Heart right ventricle (tissue), 16 donors: ENCODE measurements around the gene AKAP4. TPM values are rescaled to one million over a fixed set of nuclear protein-coding genes. Genes with fewer than 3 reads are reported as not detected.

Experiments
- ATAC-seq, 8 donors: fragments of 200-7000 bp; cut with Tn5 transposase; one replicate each; pipeline ENCODE4 v1.9.1; 2020; ENCODE audit warnings: mild to moderate bottlenecking in 8 of 8, moderate library complexity in 8 of 8, moderate number of reproducible peaks in 1 of 8
- DNase-seq, 2 donors: peaks; one replicate each; pipeline ENCODE4 v3.0.0-alpha.2; 2020
- H3K27ac ChIP-seq, 10 donors: fragments of 200-600 bp; sonication (generic) in 2 of 10; one replicate each; pipeline versions ENCODE4 v1.5.0 to v1.8.0; 2020 to 2022; ENCODE audit warnings: mild to moderate bottlenecking in 3 of 10
- H3K27me3 ChIP-seq, 7 donors: fragments of 200-600 bp; one replicate each; pipeline ENCODE4 v1.8.0; 2021 to 2022; ENCODE audit warnings: mild to moderate bottlenecking in 2 of 7
- H3K36me3 ChIP-seq, 9 donors: fragments of 200-600 bp; sonication (generic) in 1 of 9; one replicate each; pipeline versions ENCODE4 v1.5.0 to v1.8.0; 2020 to 2022; ENCODE audit warnings: mild to moderate bottlenecking in 2 of 9
- H3K4me1 ChIP-seq, 9 donors: fragments of 200-600 bp; sonication (generic) in 1 of 9; one replicate each; pipeline versions ENCODE4 v1.5.0 to v1.8.0; 2020 to 2022; ENCODE audit warnings: mild to moderate bottlenecking in 4 of 9
- H3K4me3 ChIP-seq, 10 donors: fragments of 200-600 bp; sonication (generic) in 2 of 10; one replicate each; pipeline versions ENCODE4 v1.5.0 to v1.8.0; 2020 to 2022; ENCODE audit warnings: mild to moderate bottlenecking in 7 of 10, moderate library complexity in 2 of 10
- H3K9me3 ChIP-seq, 11 donors: fragments of 200-600 bp in 10 of 11; sonication (generic) in 2 of 11; one replicate each; pipeline versions ENCODE4 v1.5.0 to v1.8.0; 2013 to 2022; ENCODE audit warnings: mild to moderate bottlenecking in 2 of 11, control low read depth in 1 of 11, moderate library complexity in 1 of 11
- WGBS, 2 donors: extraction: QIAGEN DNeasy Blood & Tissue Kit; methylation state at CpG; one replicate each; pipeline ENCODE4 v1.1.7; 2013; ENCODE audit warnings: inconsistent platforms in 1 of 2; 5-methylcytosine and 5-hydroxymethylcytosine counted together
- intact Hi-C, 10 donors: fragments of 100-400 bp; cut with DNase I; formaldehyde crosslinking; loops; one replicate each; pipeline versions ENCODE4 v1.11.1 to v1.14.2; 2022
- polyA plus RNA-seq, 2 donors: library from polyadenylated mRNA; stranded (reverse); fragments of 200-250 nt; gene quantifications; one replicate each; pipeline ENCODE4 v1.2.3, GENCODE V29; 2013
- total RNA-seq, 10 donors: library from RNA; stranded (reverse); fragmentation: NEBNext Ultra II Directional in 3 of 10; extraction: Animal tissue kit (Norgen Biotek cat#: 25700) in 3 of 10; gene quantifications; one replicate each; pipeline versions ENCODE4 v1.2.1 to v1.2.4, GENCODE V29; 2021 to 2023
- TF ChIP-seq, protein P1 (sequence below), 9 donors: fragments of 200-600 bp; sonication (generic) in 2 of 9; IDR thresholded peaks; one replicate each; pipeline versions ENCODE4 v1.5.0 to v1.8.0; 2021 to 2022; ENCODE audit warnings: antibody characterized with exemption in 9 of 9, mild to moderate bottlenecking in 5 of 9, moderate library complexity in 1 of 9
- donor health status: Arrhythmogenic right ventricular cardiomyopathy.
- donor health status: ischemic (EF 13 %, LVEDD 7.1; RV severe dilation, severe dysfunction).
- donor health status: healthy with polysubstance abuse.
- donor health status: DM: no; HTN: yes; CAD: no.
- donor health status: DM: no; HTN: no; CAD: no.
- donor health status: ischemic (EF 25% LVEDD 6.9; RV normal size, moderate dysfunction).
- donor health status: ischemic (EF 25% LVEDD 5.7; RV mildly dilated, moderate dysfunction).
- donor health status: healthy.
- donor health status: DM: yes; HTN: yes; CAD: no.
- donor health status: Ischemic cardiomyopathy.
- donor health status: ischemic (EF 35%, LVEDD 5.7; RV mildly dilated, moderate dysfunction).
- donor health status: nonischemic (EF 11% LVEDD 7.7; RV severe dilation, severe dysfunction).
- donor health status: DM: yes; HTN: yes; CAD: no.
- donor health status: PGD.
- donor health status: ischemic (EF 29% LVEDD 5.4; RV normal size, mild dysfunction).
- donor health status: nonischemic (EF 23%, LVEDD 6.1; RV moderate dilation, normal function).

AKAP4 gene
- total and polyA plus RNA-seq, 12 donors, result not detected

GRCh38 chrX:50165727-50166126 lies 35.1 kb downstream of the AKAP4 start:
- Histone ChIP-seq H3K36me3 (no peaks in the 10 kb centered on the region), H3K27ac (no peak overlapping the region), H3K4me3 (no peak overlapping the region), H3K9me3 (no peaks in the 10 kb centered on the region), H3K4me1 (no peaks in the 10 kb centered on the region), H3K27me3 (peaks cover 0 to 13% (median 0%) of the 10 kb centered on the region in 7 donors)
- DNase-seq (no peak), ATAC-seq (no peak)
- WGBS, 2 donors, result 66 to 69% methylated on average over 5 of the region's 5 CpGs
- intact Hi-C loops, result no loop called here
- TF ChIP-seq, protein P1, sequence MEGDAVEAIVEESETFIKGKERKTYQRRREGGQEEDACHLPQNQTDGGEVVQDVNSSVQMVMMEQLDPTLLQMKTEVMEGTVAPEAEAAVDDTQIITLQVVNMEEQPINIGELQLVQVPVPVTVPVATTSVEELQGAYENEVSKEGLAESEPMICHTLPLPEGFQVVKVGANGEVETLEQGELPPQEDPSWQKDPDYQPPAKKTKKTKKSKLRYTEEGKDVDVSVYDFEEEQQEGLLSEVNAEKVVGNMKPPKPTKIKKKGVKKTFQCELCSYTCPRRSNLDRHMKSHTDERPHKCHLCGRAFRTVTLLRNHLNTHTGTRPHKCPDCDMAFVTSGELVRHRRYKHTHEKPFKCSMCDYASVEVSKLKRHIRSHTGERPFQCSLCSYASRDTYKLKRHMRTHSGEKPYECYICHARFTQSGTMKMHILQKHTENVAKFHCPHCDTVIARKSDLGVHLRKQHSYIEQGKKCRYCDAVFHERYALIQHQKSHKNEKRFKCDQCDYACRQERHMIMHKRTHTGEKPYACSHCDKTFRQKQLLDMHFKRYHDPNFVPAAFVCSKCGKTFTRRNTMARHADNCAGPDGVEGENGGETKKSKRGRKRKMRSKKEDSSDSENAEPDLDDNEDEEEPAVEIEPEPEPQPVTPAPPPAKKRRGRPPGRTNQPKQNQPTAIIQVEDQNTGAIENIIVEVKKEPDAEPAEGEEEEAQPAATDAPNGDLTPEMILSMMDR (IDR thresholded peaks at IDR 0.05), result no peak

DNA sequence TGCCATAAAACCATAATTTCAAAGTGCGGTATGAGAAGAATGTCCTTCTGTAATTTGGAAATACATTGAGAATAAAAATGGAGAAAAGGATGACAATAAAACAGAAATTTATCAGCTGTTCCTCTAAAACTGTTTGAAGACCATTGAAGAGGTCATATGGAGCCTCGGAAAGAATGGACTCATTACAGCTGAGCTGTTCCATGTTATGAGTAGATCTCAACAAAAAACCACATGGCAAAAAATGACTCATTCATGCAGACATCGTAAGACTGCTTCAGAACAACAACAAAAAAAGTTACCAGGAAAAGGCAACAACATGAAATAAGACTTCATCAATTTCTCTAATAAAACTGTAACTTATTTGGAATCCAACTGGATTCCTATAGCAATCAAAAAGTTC lies 39.7 kb downstream of the AKAP4 start:
- no peaks in the 10 kb centered on the region for H3K4me1 ChIP-seq
- H3K4me3 ChIP-seq, result no peak overlapping the region
- H3K27me3 ChIP-seq, result peaks cover 0 to 2% (median 0%) of the 10 kb centered on the region in 7 donors
- DNase-seq (no peak), ATAC-seq (no peak)
- no peaks in the 10 kb centered on the region for H3K36me3 ChIP-seq
- 67 to 71% methylated on average over 3 of the region's 3 CpGs for WGBS, 2 donors
- TF ChIP-seq, protein P1 (IDR thresholded peaks at IDR 0.05), result no peak
- intact Hi-C loops, result no loop called here
- no peaks in the 10 kb centered on the region for H3K9me3 ChIP-seq
- no peak overlapping the region for H3K27ac ChIP-seq

GRCh38 chrX:50158593-50158992 lies 42.2 kb downstream of the AKAP4 start:
- peaks cover 0 to 3% (median 0%) of the 10 kb centered on the region in 7 donors for H3K27me3 ChIP-seq
- TF ChIP-seq, protein P1 (IDR thresholded peaks at IDR 0.05), result no peak
- no peaks in the 10 kb centered on the region for H3K36me3 ChIP-seq
- no peaks in the 10 kb centered on the region for H3K9me3 ChIP-seq
- intact Hi-C loops, result no loop called here
- no peak overlapping the region for H3K27ac ChIP-seq
- 74 to 80% methylated on average over 1 of the region's 1 CpG for WGBS, 2 donors
- DNase-seq (no peak), ATAC-seq (no peak)
- H3K4me1 ChIP-seq, result no peaks in the 10 kb centered on the region
- H3K4me3 ChIP-seq, result no peak overlapping the region

GRCh38 chrX:50157545-50158135 lies 43.2 kb downstream of the AKAP4 start:
- DNase-seq (no peak), ATAC-seq (no peak)
- WGBS, 2 donors, result 43 to 51% methylated on average over 4 of the region's 4 CpGs
- intact Hi-C loops, result no loop called here
- no peaks in the 10 kb centered on the region for H3K36me3 ChIP-seq
- no peak overlapping the region for H3K27ac ChIP-seq
- TF ChIP-seq, protein P1 (IDR thresholded peaks at IDR 0.05), result no peak
- H3K4me1 ChIP-seq, result no peaks in the 10 kb centered on the region
- H3K4me3 ChIP-seq, result no peak overlapping the region
- H3K9me3 ChIP-seq, result no peaks in the 10 kb centered on the region
- peaks cover 0 to 7% (median 0%) of the 10 kb centered on the region in 7 donors for H3K27me3 ChIP-seq
